GM12874 (cell line): Measurements from ENCODE around the gene ACAP2.

Experiments used
- TF ChIP-seq, protein P1 (sequence below): IDR thresholded peaks from 2 replicates; pipeline ENCODE4 v1.5.1; 2011; ENCODE audit warnings: low read depth, mild to moderate bottlenecking, control low read depth, low read length, moderate library complexity; ENCODE audit not compliant: insufficient read depth

Gene ACAP2

DNA sequence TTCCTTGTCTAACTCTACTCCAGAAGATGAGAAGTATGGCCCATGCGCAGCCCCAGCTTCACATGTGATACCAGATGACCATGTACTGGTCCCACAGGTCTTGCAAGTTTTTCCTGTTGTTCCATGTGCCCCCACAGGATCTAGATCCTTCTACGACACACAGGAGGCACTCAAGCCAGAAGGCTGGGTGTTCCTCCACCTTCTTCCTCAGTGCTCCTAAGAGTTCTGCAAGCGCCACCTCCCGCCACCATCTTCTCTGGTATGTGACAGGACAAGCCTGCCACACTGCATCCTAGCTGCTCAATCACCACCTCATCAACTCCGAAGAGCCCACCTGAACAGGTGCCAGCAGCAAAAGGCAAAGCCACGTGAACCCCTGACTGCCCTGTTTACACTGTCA lies 214.9 kb downstream of the ACAP2 start:
- TF ChIP-seq, protein P1, sequence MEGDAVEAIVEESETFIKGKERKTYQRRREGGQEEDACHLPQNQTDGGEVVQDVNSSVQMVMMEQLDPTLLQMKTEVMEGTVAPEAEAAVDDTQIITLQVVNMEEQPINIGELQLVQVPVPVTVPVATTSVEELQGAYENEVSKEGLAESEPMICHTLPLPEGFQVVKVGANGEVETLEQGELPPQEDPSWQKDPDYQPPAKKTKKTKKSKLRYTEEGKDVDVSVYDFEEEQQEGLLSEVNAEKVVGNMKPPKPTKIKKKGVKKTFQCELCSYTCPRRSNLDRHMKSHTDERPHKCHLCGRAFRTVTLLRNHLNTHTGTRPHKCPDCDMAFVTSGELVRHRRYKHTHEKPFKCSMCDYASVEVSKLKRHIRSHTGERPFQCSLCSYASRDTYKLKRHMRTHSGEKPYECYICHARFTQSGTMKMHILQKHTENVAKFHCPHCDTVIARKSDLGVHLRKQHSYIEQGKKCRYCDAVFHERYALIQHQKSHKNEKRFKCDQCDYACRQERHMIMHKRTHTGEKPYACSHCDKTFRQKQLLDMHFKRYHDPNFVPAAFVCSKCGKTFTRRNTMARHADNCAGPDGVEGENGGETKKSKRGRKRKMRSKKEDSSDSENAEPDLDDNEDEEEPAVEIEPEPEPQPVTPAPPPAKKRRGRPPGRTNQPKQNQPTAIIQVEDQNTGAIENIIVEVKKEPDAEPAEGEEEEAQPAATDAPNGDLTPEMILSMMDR: no peak

DNA sequence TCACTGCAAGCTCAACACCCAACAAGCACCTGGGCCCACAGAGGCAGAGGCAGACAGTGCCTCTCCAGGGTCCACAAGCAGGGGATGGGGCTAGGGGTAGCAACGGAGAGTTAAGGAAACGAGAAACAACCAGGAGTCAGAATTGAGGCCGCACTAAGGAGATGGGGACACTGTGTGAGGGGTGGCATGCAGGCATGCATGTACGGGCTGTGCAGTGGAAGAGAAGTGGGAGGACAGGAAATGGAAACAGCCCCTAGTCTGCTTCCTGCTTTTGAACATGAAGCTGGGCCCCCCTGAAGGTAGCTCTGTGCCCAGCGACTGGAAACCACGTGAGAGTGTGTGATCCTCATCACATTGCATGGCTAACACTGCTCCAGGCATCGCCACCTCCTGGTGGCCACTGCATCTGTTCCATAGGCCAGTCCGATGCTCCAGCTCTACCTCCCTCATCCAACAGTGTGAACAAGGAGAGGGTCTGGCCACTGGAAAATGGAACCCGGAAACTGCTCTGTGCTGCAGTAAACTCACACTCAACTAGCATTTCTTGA lies 215.8 kb downstream of the ACAP2 start:
- TF ChIP-seq, protein P1: 0 out of 2 replicates have a peak, but pooled peaks have one; percentile 24

DNA sequence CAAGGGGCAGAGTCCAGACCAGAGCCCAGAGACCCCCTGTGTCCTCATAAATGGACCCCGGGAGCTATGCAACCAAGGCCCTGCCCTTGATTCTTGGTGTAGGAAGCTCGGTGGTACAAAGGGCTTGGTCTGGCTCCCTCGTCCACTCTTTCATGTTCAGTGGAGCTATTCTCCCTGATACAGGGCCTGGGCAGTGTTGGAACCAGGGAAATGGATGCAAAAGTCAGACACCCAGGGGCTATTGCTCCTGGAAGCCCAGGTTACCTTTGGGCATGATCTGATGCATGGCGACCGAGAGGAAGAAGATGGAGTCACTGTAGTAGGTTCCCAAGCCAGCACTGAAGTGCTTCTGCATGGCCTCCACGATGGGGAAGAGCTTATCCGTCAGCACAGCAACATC lies 216.4 kb downstream of the ACAP2 start:
- TF ChIP-seq, protein P1: no peak

DNA sequence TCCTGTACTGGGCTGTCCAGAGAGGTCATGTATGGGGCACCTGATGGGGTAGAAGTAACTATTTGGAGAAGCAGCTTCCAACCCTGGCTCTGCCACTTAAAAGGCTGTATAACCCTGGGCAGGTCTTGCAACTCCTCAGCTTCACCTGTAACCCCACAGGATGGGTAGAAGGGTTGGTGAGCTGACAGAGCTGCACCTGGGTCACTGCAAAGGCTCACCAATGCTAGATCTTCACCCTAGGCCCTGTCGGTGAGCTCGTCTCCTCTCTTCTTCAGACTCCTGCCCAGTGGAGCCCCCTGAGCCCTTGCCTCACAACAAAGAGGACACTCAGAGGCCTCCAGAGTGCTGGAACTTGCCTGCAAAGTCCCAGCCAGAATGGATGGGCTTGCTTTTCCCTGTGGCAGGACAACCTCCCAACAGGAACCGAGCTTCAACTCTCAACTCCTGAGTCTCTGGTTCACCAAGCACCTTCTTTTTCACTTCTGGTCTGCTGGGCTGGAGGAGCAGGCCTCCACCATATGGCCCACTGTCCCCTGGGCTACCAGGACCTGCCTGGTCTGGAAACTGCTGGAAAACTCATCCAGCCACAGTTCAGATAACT lies 217.7 kb downstream of the ACAP2 start:
- TF ChIP-seq, protein P1: no peak
